Measurements from ENCODE around the gene CISD3. TPM values are rescaled to one million over a fixed set of nuclear protein-coding genes. Genes with fewer than 3 reads are reported as not detected.

CISD3 gene
- total and polyA plus RNA-seq, 2 of the 8 experiments (the other 6 are each of a cell fraction or from before 2014, with no cell fraction given), result 9.4 to 11.1 TPM

DNA sequence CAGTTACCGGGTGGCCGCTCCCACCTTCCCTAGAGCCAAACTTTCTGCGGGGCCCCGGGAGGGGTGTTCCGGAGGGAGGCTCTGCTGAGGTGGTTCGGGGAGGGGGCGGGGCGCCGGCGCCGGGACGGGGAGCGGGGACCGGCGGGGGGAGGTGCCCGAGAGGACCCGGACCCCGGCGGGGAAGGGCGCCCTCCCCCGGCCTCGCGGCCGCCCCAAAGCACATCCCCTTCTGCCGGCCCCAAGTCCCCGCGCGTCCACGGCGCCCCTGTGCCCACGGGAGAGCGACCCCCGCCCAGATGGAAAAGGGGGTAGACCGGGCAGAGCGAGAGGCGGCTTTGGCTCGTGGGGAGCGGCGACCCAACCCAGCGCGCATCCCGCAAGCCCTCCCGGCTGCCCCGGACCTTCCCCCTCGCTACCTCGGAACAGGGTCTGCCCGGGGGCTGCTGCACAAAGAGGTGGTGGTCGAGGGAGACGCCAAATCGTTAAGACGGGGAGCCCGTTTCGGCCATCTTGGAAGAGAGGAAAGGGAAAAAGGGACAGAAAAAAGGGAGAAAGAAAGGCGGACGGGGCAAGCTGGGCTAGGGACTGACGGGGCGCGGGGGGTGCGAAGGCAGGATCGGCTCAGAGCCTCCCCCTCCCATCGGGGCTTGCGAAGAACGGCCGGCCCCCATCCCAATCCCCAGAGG lies 17.5 kb downstream of the CISD3 start (continued):
- TF ChIP-seq CBX8 (IDR thresholded peaks at IDR 0.05; ENCODE audit: borderline replicate concordance, low read depth, low read length), result no peak
- TF ChIP-seq, protein P1, sequence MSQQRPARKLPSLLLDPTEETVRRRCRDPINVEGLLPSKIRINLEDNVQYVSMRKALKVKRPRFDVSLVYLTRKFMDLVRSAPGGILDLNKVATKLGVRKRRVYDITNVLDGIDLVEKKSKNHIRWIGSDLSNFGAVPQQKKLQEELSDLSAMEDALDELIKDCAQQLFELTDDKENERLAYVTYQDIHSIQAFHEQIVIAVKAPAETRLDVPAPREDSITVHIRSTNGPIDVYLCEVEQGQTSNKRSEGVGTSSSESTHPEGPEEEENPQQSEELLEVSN (IDR thresholded peaks at IDR 0.05), result no peak
- TF ChIP-seq ASH2L (IDR thresholded peaks at IDR 0.05; ENCODE audit: low read length), result peak; percentile 62
- no peak for TF ChIP-seq CTBP2 (IDR thresholded peaks at IDR 0.05; ENCODE audit: borderline replicate concordance, insufficient read depth, insufficient read length, low read length)
- no peak for TF ChIP-seq CHD2 (IDR thresholded peaks at IDR 0.05; ENCODE audit: low read length)
- TF ChIP-seq, protein P2, sequence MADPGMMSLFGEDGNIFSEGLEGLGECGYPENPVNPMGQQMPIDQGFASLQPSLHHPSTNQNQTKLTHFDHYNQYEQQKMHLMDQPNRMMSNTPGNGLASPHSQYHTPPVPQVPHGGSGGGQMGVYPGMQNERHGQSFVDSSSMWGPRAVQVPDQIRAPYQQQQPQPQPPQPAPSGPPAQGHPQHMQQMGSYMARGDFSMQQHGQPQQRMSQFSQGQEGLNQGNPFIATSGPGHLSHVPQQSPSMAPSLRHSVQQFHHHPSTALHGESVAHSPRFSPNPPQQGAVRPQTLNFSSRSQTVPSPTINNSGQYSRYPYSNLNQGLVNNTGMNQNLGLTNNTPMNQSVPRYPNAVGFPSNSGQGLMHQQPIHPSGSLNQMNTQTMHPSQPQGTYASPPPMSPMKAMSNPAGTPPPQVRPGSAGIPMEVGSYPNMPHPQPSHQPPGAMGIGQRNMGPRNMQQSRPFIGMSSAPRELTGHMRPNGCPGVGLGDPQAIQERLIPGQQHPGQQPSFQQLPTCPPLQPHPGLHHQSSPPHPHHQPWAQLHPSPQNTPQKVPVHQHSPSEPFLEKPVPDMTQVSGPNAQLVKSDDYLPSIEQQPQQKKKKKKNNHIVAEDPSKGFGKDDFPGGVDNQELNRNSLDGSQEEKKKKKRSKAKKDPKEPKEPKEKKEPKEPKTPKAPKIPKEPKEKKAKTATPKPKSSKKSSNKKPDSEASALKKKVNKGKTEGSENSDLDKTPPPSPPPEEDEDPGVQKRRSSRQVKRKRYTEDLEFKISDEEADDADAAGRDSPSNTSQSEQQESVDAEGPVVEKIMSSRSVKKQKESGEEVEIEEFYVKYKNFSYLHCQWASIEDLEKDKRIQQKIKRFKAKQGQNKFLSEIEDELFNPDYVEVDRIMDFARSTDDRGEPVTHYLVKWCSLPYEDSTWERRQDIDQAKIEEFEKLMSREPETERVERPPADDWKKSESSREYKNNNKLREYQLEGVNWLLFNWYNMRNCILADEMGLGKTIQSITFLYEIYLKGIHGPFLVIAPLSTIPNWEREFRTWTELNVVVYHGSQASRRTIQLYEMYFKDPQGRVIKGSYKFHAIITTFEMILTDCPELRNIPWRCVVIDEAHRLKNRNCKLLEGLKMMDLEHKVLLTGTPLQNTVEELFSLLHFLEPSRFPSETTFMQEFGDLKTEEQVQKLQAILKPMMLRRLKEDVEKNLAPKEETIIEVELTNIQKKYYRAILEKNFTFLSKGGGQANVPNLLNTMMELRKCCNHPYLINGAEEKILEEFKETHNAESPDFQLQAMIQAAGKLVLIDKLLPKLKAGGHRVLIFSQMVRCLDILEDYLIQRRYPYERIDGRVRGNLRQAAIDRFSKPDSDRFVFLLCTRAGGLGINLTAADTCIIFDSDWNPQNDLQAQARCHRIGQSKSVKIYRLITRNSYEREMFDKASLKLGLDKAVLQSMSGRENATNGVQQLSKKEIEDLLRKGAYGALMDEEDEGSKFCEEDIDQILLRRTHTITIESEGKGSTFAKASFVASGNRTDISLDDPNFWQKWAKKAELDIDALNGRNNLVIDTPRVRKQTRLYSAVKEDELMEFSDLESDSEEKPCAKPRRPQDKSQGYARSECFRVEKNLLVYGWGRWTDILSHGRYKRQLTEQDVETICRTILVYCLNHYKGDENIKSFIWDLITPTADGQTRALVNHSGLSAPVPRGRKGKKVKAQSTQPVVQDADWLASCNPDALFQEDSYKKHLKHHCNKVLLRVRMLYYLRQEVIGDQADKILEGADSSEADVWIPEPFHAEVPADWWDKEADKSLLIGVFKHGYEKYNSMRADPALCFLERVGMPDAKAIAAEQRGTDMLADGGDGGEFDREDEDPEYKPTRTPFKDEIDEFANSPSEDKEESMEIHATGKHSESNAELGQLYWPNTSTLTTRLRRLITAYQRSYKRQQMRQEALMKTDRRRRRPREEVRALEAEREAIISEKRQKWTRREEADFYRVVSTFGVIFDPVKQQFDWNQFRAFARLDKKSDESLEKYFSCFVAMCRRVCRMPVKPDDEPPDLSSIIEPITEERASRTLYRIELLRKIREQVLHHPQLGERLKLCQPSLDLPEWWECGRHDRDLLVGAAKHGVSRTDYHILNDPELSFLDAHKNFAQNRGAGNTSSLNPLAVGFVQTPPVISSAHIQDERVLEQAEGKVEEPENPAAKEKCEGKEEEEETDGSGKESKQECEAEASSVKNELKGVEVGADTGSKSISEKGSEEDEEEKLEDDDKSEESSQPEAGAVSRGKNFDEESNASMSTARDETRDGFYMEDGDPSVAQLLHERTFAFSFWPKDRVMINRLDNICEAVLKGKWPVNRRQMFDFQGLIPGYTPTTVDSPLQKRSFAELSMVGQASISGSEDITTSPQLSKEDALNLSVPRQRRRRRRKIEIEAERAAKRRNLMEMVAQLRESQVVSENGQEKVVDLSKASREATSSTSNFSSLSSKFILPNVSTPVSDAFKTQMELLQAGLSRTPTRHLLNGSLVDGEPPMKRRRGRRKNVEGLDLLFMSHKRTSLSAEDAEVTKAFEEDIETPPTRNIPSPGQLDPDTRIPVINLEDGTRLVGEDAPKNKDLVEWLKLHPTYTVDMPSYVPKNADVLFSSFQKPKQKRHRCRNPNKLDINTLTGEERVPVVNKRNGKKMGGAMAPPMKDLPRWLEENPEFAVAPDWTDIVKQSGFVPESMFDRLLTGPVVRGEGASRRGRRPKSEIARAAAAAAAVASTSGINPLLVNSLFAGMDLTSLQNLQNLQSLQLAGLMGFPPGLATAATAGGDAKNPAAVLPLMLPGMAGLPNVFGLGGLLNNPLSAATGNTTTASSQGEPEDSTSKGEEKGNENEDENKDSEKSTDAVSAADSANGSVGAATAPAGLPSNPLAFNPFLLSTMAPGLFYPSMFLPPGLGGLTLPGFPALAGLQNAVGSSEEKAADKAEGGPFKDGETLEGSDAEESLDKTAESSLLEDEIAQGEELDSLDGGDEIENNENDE (IDR thresholded peaks at IDR 0.05; ENCODE audit: insufficient replicate concordance, low read length), result no peak
- no peak for TF ChIP-seq EP300 (IDR thresholded peaks at IDR 0.05; ENCODE audit: borderline replicate concordance in 1 of 2, low read depth in 2 of 2, low read length in 2 of 2)
- TF ChIP-seq CEBPB (IDR thresholded peaks at IDR 0.05; ENCODE audit: low read depth, low read length), result no peak
- no peak for TF ChIP-seq SAP30 (IDR thresholded peaks at IDR 0.05; ENCODE audit: insufficient read depth, insufficient replicate concordance, low read length)

Data from H1 (cell line).